Measurements from ENCODE around the gene C3orf38.

Gene C3orf38

GRCh38 chr3:88150806-88151205 lies 1.0 kb downstream of the C3orf38 start:
- TF ChIP-seq ZNF521 (tag by site-specific recombination; IDR thresholded peaks at IDR 0.05) (no peak), ZNF660 (tag by site-specific recombination; IDR thresholded peaks at IDR 0.05) (no peak), ZFHX2 (tag by site-specific recombination; conservative IDR thresholded peaks at IDR 0.05) (no peak), ZNF184 (tag by site-specific recombination; IDR thresholded peaks at IDR 0.05) (no peak), ZBTB44 (tag by site-specific recombination; IDR thresholded peaks at IDR 0.05) (no peak), ZNF624 (tag by site-specific recombination; IDR thresholded peaks at IDR 0.05) (no peak), ZBTB21 (tag by site-specific recombination; IDR thresholded peaks at IDR 0.05) (no peak), ZNF518A (tag by site-specific recombination; conservative IDR thresholded peaks at IDR 0.05; ENCODE audit: low read depth) (no peak), ZBTB10 (tag by site-specific recombination; IDR thresholded peaks at IDR 0.05) (no peak)
- Histone ChIP-seq H3K9me3 (ENCODE audit: control insufficient read depth, insufficient read depth, low read depth, low read length) (no peaks in the 10 kb centered on the region), H3K27ac (ENCODE audit: extremely low read depth, low read depth, low read length) (no peak overlapping the region), H3K4me1 (ENCODE audit: control insufficient read depth, insufficient read depth, low read length) (no peaks in the 10 kb centered on the region), H3K4me3 (ENCODE audit: low read depth, low read length) (peak overlapping the region; percentile 90), H3K36me3 (ENCODE audit: control insufficient read depth in 2 of 2, insufficient read depth in 1 of 2, low read length in 2 of 2) (peaks cover 19 to 28% of the 10 kb centered on the region in 2 experiments)
- CTCF ChIA-PET, result no interaction called here
- POLR2A ChIA-PET, result interaction anchor here (2.6 kb wide), 1 partner anchor 92 kb away, joined by 16 read pairs; the partner anchor contains the start of genes CGGBP1 and ZNF654

- CTCF ChIA-PET, result interaction anchor here (0.5 kb wide), 1 partner anchor 87 kb away, joined by 3 read pairs; no protein-coding TSS in a partner anchor
These were observed 1.6 kb downstream of the C3orf38 start for GRCh38 chr3:88151358-88151757.

More at GRCh38 chr3:88151358-88151757, 1.6 kb downstream of the C3orf38 start:
- peak; percentile 31; the same call in 1 of the 2 replicates for TF ChIP-seq FEZF1 (tag by site-specific recombination; IDR thresholded peaks at IDR 0.05)
- TF ChIP-seq ZNF768 (tag by site-specific recombination; IDR thresholded peaks at IDR 0.05), result no peak
- no peak for TF ChIP-seq ZNF398 (tag by site-specific recombination; IDR thresholded peaks at IDR 0.05)
- POLR2A ChIA-PET, result no interaction called here
- Histone ChIP-seq H3K36me3 (ENCODE audit: control insufficient read depth in 2 of 2, insufficient read depth in 1 of 2, low read length in 2 of 2) (peaks cover 19 to 33% of the 10 kb centered on the region in 2 experiments), H3K4me1 (ENCODE audit: control insufficient read depth, insufficient read depth, low read length) (no peaks in the 10 kb centered on the region), H3K9me3 (ENCODE audit: control insufficient read depth, insufficient read depth, low read depth, low read length) (no peaks in the 10 kb centered on the region), H3K27ac (ENCODE audit: extremely low read depth, low read depth, low read length) (no peak overlapping the region), H3K4me3 (ENCODE audit: low read depth, low read length) (peak overlapping the region; percentile 90)

All from HEK293 (cell line).